ENCODE results near the gene TFCP2.

TFCP2 gene

GRCh38 chr12:51147309-51147708 is 25.6 kb downstream of the TFCP2 start:
- no peak for DNase-seq (ENCODE audit: low spot score)
- no peak for TF ChIP-seq CTCF (IDR thresholded peaks at IDR 0.05; ENCODE audit: extremely low read depth, missing control alignments)

GRCh38 chr12:51139292-51139844 is 33.6 kb downstream of the TFCP2 start:
- TF ChIP-seq CTCF (IDR thresholded peaks at IDR 0.05; ENCODE audit: extremely low read depth, missing control alignments), result no peak
- DNase-seq (ENCODE audit: low spot score), result no peak

GRCh38 chr12:51132693-51133092 is 40.2 kb downstream of the TFCP2 start:
- no peak for TF ChIP-seq CTCF (IDR thresholded peaks at IDR 0.05; ENCODE audit: extremely low read depth, missing control alignments)
- DNase-seq (ENCODE audit: low spot score), result no peak

GRCh38 chr12:51131745-51132521 is 41.0 kb downstream of the TFCP2 start:
- DNase-seq (ENCODE audit: low spot score), result no peak
- TF ChIP-seq CTCF (IDR thresholded peaks at IDR 0.05; ENCODE audit: extremely low read depth, missing control alignments), result no peak

GRCh38 chr12:51128919-51129318 is 44.0 kb downstream of the TFCP2 start:
- no peak for DNase-seq (ENCODE audit: low spot score)
- TF ChIP-seq CTCF (IDR thresholded peaks at IDR 0.05; ENCODE audit: extremely low read depth, missing control alignments), result no peak

GRCh38 chr12:51127050-51127729 is 45.7 kb downstream of the TFCP2 start:
- no peak for DNase-seq (ENCODE audit: low spot score)
- TF ChIP-seq CTCF (IDR thresholded peaks at IDR 0.05; ENCODE audit: extremely low read depth, missing control alignments), result no peak

- TF ChIP-seq CTCF (IDR thresholded peaks at IDR 0.05; ENCODE audit: extremely low read depth, missing control alignments), result no peak
- no peak for DNase-seq (ENCODE audit: low spot score)
Observed at GRCh38 chr12:51126297-51126696, 46.6 kb downstream of the TFCP2 start.
